Esophagus (tissue), 2 donors: Measurements from ENCODE around the gene GAS2L1. TPM values are rescaled to one million over a fixed set of nuclear protein-coding genes. Genes with fewer than 3 reads are reported as not detected.

ENCODE experiments used
- H3K27ac ChIP-seq, 2 donors: one replicate each; pipeline ENCODE4 v1.5.1; 2013; ENCODE audit warnings: low read depth in 2 of 2, mild to moderate bottlenecking in 2 of 2, inconsistent platforms in 1 of 2, low read length in 1 of 2, moderate library complexity in 1 of 2
- H3K27me3 ChIP-seq, 2 donors: one replicate each; pipeline ENCODE4 v1.6.1; 2013; ENCODE audit warnings: low read length in 2 of 2, control low read depth in 1 of 2, mild to moderate bottlenecking in 1 of 2; ENCODE audit not compliant: insufficient read depth in 2 of 2, control insufficient read depth in 1 of 2
- H3K36me3 ChIP-seq, 2 donors: one replicate each; pipeline ENCODE4 v1.6.1; 2013; ENCODE audit warnings: low read length in 1 of 2; ENCODE audit not compliant: control insufficient read depth in 2 of 2, insufficient read depth in 2 of 2
- H3K4me1 ChIP-seq, 2 donors: one replicate each; pipeline ENCODE4 v1.6.1; 2013; ENCODE audit warnings: low read length in 1 of 2; ENCODE audit not compliant: control insufficient read depth in 2 of 2, insufficient read depth in 2 of 2
- H3K4me3 ChIP-seq, 2 donors: one replicate each; pipeline ENCODE4 v1.5.1; 2013; ENCODE audit warnings: low read length in 2 of 2, mild to moderate bottlenecking in 2 of 2, low read depth in 1 of 2, moderate library complexity in 1 of 2
- H3K9me3 ChIP-seq, 2 donors: one replicate each; pipeline ENCODE4 v1.6.1; 2013; ENCODE audit warnings: mild to moderate bottlenecking in 2 of 2, low read depth in 1 of 2, low read length in 1 of 2, moderate library complexity in 1 of 2; ENCODE audit not compliant: control insufficient read depth in 2 of 2, insufficient read depth in 1 of 2
- WGBS, 2 donors: extraction: QIAGEN DNeasy Blood & Tissue Kit; methylation state at CpG; one replicate each; pipeline ENCODE4 v1.1.7; 2013; 5-methylcytosine and 5-hydroxymethylcytosine counted together
- polyA plus RNA-seq, 2 donors: library from polyadenylated mRNA; stranded (reverse); fragments of 200-250 nt; gene quantifications; one replicate each; pipeline ENCODE4 v1.2.3, GENCODE V29; 2013
- donor health status: healthy with polysubstance abuse.
- donor health status: Bipolar disorder and iron deficiency.

The GAS2L1 gene
- polyA plus RNA-seq, 2 donors, result 24.3 to 25.2 TPM

GRCh38 chr22:29330753-29331152 is 24.3 kb downstream of the GAS2L1 start:
- Histone ChIP-seq H3K4me1 (no peaks in the 10 kb centered on the region), H3K9me3 (no peaks in the 10 kb centered on the region), H3K27me3 (no peaks in the 10 kb centered on the region), H3K4me3 (no peak overlapping the region), H3K36me3 (peaks cover 19 to 79% of the 10 kb centered on the region in 2 donors), H3K27ac (no peak overlapping the region)
- 63 to 76% methylated on average over 8 to 9 of the region's 9 CpGs for WGBS, 2 donors

- no peak overlapping the region for H3K4me3 ChIP-seq
- no peaks in the 10 kb centered on the region for H3K4me1 ChIP-seq
- H3K27ac ChIP-seq, result no peak overlapping the region
- H3K36me3 ChIP-seq, result peaks cover 19 to 82% of the 10 kb centered on the region in 2 donors
- H3K27me3 ChIP-seq, result no peaks in the 10 kb centered on the region
- whole genome bisulfite sequencing, 2 donors, result 86% methylated on average over 8 of the region's 8 CpGs
- H3K9me3 ChIP-seq, result no peaks in the 10 kb centered on the region
Observed at GRCh38 chr22:29331213-29331612, 24.8 kb downstream of the GAS2L1 start.

- H3K36me3 ChIP-seq, result peaks cover 19 to 79% of the 10 kb centered on the region in 2 donors
- 76 to 86% methylated on average over 12 to 14 of the region's 14 CpGs for WGBS, 2 donors
- no peak overlapping the region for H3K27ac ChIP-seq
- no peaks in the 10 kb centered on the region for H3K9me3 ChIP-seq
- no peaks in the 10 kb centered on the region for H3K4me1 ChIP-seq
- H3K4me3 ChIP-seq, result no peak overlapping the region
- H3K27me3 ChIP-seq, result no peaks in the 10 kb centered on the region
Observed at GRCh38 chr22:29331658-29332300, 25.3 kb downstream of the GAS2L1 start.

- Histone ChIP-seq H3K4me1 (peaks cover 0 to 7% of the 10 kb centered on the region in 2 donors), H3K36me3 (peaks cover 19 to 78% of the 10 kb centered on the region in 2 donors), H3K9me3 (no peaks in the 10 kb centered on the region), H3K27me3 (no peaks in the 10 kb centered on the region), H3K4me3 (no peak overlapping the region), H3K27ac (no peak overlapping the region)
- 96 to 97% methylated on average over 8 of the region's 8 CpGs for WGBS, 2 donors
Observed at GRCh38 chr22:29332886-29333496, 26.5 kb downstream of the GAS2L1 start.

GRCh38 chr22:29334148-29334547 is 27.7 kb downstream of the GAS2L1 start:
- Histone ChIP-seq H3K27me3 (no peaks in the 10 kb centered on the region), H3K9me3 (no peaks in the 10 kb centered on the region), H3K4me3 (no peak overlapping the region), H3K36me3 (peaks cover 18 to 78% of the 10 kb centered on the region in 2 donors), H3K27ac (no peak overlapping the region), H3K4me1 (peaks cover 0 to 9% of the 10 kb centered on the region in 2 donors)
- 95 to 97% methylated on average over 7 of the region's 7 CpGs for WGBS, 2 donors

GRCh38 chr22:29334696-29335344 is 28.4 kb downstream of the GAS2L1 start:
- Histone ChIP-seq H3K27me3 (no peaks in the 10 kb centered on the region), H3K27ac (no peak overlapping the region), H3K4me1 (peaks cover 0 to 15% of the 10 kb centered on the region in 2 donors), H3K4me3 (no peak overlapping the region), H3K9me3 (no peaks in the 10 kb centered on the region), H3K36me3 (peaks cover 13 to 78% of the 10 kb centered on the region in 2 donors)
- WGBS, 2 donors, result 92 to 94% methylated on average over 12 of the region's 12 CpGs

- H3K27me3 ChIP-seq, result no peaks in the 10 kb centered on the region
- H3K4me1 ChIP-seq, result peaks cover 0 to 22% of the 10 kb centered on the region in 2 donors
- 92 to 93% methylated on average over 11 of the region's 11 CpGs for WGBS, 2 donors
Observed at GRCh38 chr22:29335656-29336055, 29.2 kb downstream of the GAS2L1 start.

GRCh38 chr22:29336751-29337490 is 30.5 kb downstream of the GAS2L1 start:
- 64 to 77% methylated on average over 14 of the region's 14 CpGs for WGBS, 2 donors
- peaks cover 10 to 80% of the 10 kb centered on the region in 2 donors for H3K36me3 ChIP-seq
- H3K9me3 ChIP-seq, result no peaks in the 10 kb centered on the region
- peak overlapping the region in 1 of 2 donors; percentile 7 for H3K4me3 ChIP-seq
- H3K27me3 ChIP-seq, result no peaks in the 10 kb centered on the region
- H3K27ac ChIP-seq, result peak overlapping the region; percentile 17 to 23
- peaks cover 0 to 22% of the 10 kb centered on the region in 2 donors for H3K4me1 ChIP-seq

More at GRCh38 chr22:29335656-29336055, 29.2 kb downstream of the GAS2L1 start:
- H3K36me3 ChIP-seq, result peaks cover 13 to 78% of the 10 kb centered on the region in 2 donors
- no peaks in the 10 kb centered on the region for H3K9me3 ChIP-seq
- no peak overlapping the region for H3K4me3 ChIP-seq
- no peak overlapping the region for H3K27ac ChIP-seq

- peak overlapping the region; percentile 17 to 23 for H3K27ac ChIP-seq
- 56 to 60% methylated on average over 11 to 12 of the region's 12 CpGs for WGBS, 2 donors
- no peaks in the 10 kb centered on the region for H3K27me3 ChIP-seq
- H3K36me3 ChIP-seq, result peaks cover 10 to 83% of the 10 kb centered on the region in 2 donors
- H3K4me1 ChIP-seq, result peaks cover 0 to 22% of the 10 kb centered on the region in 2 donors
- no peaks in the 10 kb centered on the region for H3K9me3 ChIP-seq
- no peak overlapping the region for H3K4me3 ChIP-seq
Observed at GRCh38 chr22:29337631-29338284, 31.3 kb downstream of the GAS2L1 start.
